ENCODE data around the gene NEAT1. TPM values are rescaled to one million over a fixed set of nuclear protein-coding genes. Genes with fewer than 3 reads are reported as not detected.
A peak's percentile ranks its signal among the peaks of the same experiment; 100 is the strongest.

The NEAT1 gene
- total RNA-seq, 2 donors from 2014 or later = 823 to 2,912 TPM

GRCh38 chr11:65420979-65421793 lies 1.4 kb upstream of the NEAT1 start:
- Mint-ChIP-seq H3K4me1 (peaks cover 35% of the 10 kb centered on the region), H3K9me3 (peaks cover 5% of the 10 kb centered on the region), H3K27me3 (no peaks in the 10 kb centered on the region), H3K27ac (peak overlapping the region; percentile 100), H3K36me3 (ENCODE audit: low read depth) (peaks cover 98% of the 10 kb centered on the region), H3K4me3 (peak overlapping the region; percentile 99)
- ATAC-seq (replicated peaks) = peak; percentile 45

GRCh38 chr11:65421794-65422632 lies 585 bp upstream of the NEAT1 start:
- H3K27me3 Mint-ChIP-seq = no peaks in the 10 kb centered on the region
- peak overlapping the region; percentile 100 for H3K27ac Mint-ChIP-seq
- ATAC-seq (replicated peaks) = peak; percentile 8
- peaks cover 98% of the 10 kb centered on the region for H3K36me3 Mint-ChIP-seq (ENCODE audit: low read depth)
- H3K9me3 Mint-ChIP-seq = peaks cover 5% of the 10 kb centered on the region
- H3K4me3 Mint-ChIP-seq = peak overlapping the region; percentile 99
- H3K4me1 Mint-ChIP-seq = peaks cover 37% of the 10 kb centered on the region

- H3K4me3 Mint-ChIP-seq = peak overlapping the region; percentile 99
- H3K27me3 Mint-ChIP-seq = no peaks in the 10 kb centered on the region
- peaks cover 100% of the 10 kb centered on the region for H3K36me3 Mint-ChIP-seq (ENCODE audit: low read depth)
- peak overlapping the region; percentile 100 for H3K27ac Mint-ChIP-seq
- peaks cover 5% of the 10 kb centered on the region for H3K9me3 Mint-ChIP-seq
- H3K4me1 Mint-ChIP-seq = peaks cover 46% of the 10 kb centered on the region
- no peak for ATAC-seq (replicated peaks)
These were observed 1.1 kb downstream of the NEAT1 start for GRCh38 chr11:65423516-65424204.

GRCh38 chr11:65424205-65425104 lies 1.9 kb downstream of the NEAT1 start:
- Mint-ChIP-seq H3K4me1 (peaks cover 48% of the 10 kb centered on the region), H3K9me3 (peaks cover 5% of the 10 kb centered on the region), H3K27me3 (no peaks in the 10 kb centered on the region), H3K27ac (peak overlapping the region; percentile 100), H3K4me3 (peak overlapping the region; percentile 99), H3K36me3 (ENCODE audit: low read depth) (peaks cover 100% of the 10 kb centered on the region)
- no peak for ATAC-seq (replicated peaks)

GRCh38 chr11:65425105-65425970 lies 2.7 kb downstream of the NEAT1 start:
- Mint-ChIP-seq H3K36me3 (ENCODE audit: low read depth) (peaks cover 100% of the 10 kb centered on the region), H3K27me3 (no peaks in the 10 kb centered on the region), H3K9me3 (peaks cover 5% of the 10 kb centered on the region), H3K27ac (peak overlapping the region; percentile 100), H3K4me3 (peak overlapping the region; percentile 99), H3K4me1 (peaks cover 56% of the 10 kb centered on the region)
- peak; percentile 27 for ATAC-seq (replicated peaks)

- H3K36me3 Mint-ChIP-seq (ENCODE audit: low read depth) = peaks cover 100% of the 10 kb centered on the region
- peak; percentile 46 for ATAC-seq (replicated peaks)
- H3K9me3 Mint-ChIP-seq = peaks cover 5% of the 10 kb centered on the region
- peak overlapping the region; percentile 99 for H3K4me3 Mint-ChIP-seq
- H3K4me1 Mint-ChIP-seq = peaks cover 64% of the 10 kb centered on the region
- peak overlapping the region; percentile 100 for H3K27ac Mint-ChIP-seq
- no peaks in the 10 kb centered on the region for H3K27me3 Mint-ChIP-seq
These were observed 3.6 kb downstream of the NEAT1 start for GRCh38 chr11:65425971-65426838.

GRCh38 chr11:65426839-65427690 lies 4.5 kb downstream of the NEAT1 start:
- H3K4me1 Mint-ChIP-seq = peaks cover 72% of the 10 kb centered on the region
- H3K27ac Mint-ChIP-seq = peak overlapping the region; percentile 100
- peak; percentile 5 for ATAC-seq (replicated peaks)
- H3K27me3 Mint-ChIP-seq = no peaks in the 10 kb centered on the region
- H3K9me3 Mint-ChIP-seq = peaks cover 5% of the 10 kb centered on the region
- peak overlapping the region; percentile 99 for H3K4me3 Mint-ChIP-seq
- H3K36me3 Mint-ChIP-seq (ENCODE audit: low read depth) = peaks cover 100% of the 10 kb centered on the region

- peaks cover 100% of the 10 kb centered on the region for H3K36me3 Mint-ChIP-seq (ENCODE audit: low read depth)
- H3K4me3 Mint-ChIP-seq = peak overlapping the region; percentile 99
- ATAC-seq (replicated peaks) = peak; percentile 20
- no peaks in the 10 kb centered on the region for H3K27me3 Mint-ChIP-seq
- H3K27ac Mint-ChIP-seq = peak overlapping the region; percentile 100
- peaks cover 5% of the 10 kb centered on the region for H3K9me3 Mint-ChIP-seq
- H3K4me1 Mint-ChIP-seq = peaks cover 71% of the 10 kb centered on the region
These were observed 5.3 kb downstream of the NEAT1 start for GRCh38 chr11:65427691-65428577.

GRCh38 chr11:65428578-65429067 lies 6.0 kb downstream of the NEAT1 start:
- H3K4me1 Mint-ChIP-seq = peaks cover 74% of the 10 kb centered on the region
- peaks cover 5% of the 10 kb centered on the region for H3K9me3 Mint-ChIP-seq
- no peaks in the 10 kb centered on the region for H3K27me3 Mint-ChIP-seq
- peak overlapping the region; percentile 99 for H3K4me3 Mint-ChIP-seq
- H3K36me3 Mint-ChIP-seq (ENCODE audit: low read depth) = peaks cover 100% of the 10 kb centered on the region
- ATAC-seq (replicated peaks) = no peak
- peak overlapping the region; percentile 100 for H3K27ac Mint-ChIP-seq

- Mint-ChIP-seq H3K27me3 (no peaks in the 10 kb centered on the region), H3K4me3 (peak overlapping the region; percentile 99), H3K9me3 (peaks cover 5% of the 10 kb centered on the region), H3K4me1 (peaks cover 74% of the 10 kb centered on the region), H3K27ac (peak overlapping the region; percentile 100), H3K36me3 (ENCODE audit: low read depth) (peaks cover 100% of the 10 kb centered on the region)
- ATAC-seq (replicated peaks) = no peak
These were observed 6.6 kb downstream of the NEAT1 start for GRCh38 chr11:65429068-65429681.

Data from activated T-helper 17 cell treated with anti-CD3 and anti-CD28 coated beads, Interleukin-2, amount 50 U/mL, for 72 hours (primary cell).